HG02588 (cell line): Measurements from ENCODE around the gene LDHD.
"Not testable (repeated sequence)": the region's sequence is repeated elsewhere in the genome, so short reads cannot be mapped to it uniquely, and the experiment has no call there.

Source experiments
- ATAC-seq: cut with Tn5 transposase; IDR thresholded peaks from one replicate; pipeline ENCODE4 v1.9.1; 2021; ENCODE audit warnings: mild to moderate bottlenecking, moderate library complexity; ENCODE audit not compliant: unreplicated experiment

Gene LDHD

DNA sequence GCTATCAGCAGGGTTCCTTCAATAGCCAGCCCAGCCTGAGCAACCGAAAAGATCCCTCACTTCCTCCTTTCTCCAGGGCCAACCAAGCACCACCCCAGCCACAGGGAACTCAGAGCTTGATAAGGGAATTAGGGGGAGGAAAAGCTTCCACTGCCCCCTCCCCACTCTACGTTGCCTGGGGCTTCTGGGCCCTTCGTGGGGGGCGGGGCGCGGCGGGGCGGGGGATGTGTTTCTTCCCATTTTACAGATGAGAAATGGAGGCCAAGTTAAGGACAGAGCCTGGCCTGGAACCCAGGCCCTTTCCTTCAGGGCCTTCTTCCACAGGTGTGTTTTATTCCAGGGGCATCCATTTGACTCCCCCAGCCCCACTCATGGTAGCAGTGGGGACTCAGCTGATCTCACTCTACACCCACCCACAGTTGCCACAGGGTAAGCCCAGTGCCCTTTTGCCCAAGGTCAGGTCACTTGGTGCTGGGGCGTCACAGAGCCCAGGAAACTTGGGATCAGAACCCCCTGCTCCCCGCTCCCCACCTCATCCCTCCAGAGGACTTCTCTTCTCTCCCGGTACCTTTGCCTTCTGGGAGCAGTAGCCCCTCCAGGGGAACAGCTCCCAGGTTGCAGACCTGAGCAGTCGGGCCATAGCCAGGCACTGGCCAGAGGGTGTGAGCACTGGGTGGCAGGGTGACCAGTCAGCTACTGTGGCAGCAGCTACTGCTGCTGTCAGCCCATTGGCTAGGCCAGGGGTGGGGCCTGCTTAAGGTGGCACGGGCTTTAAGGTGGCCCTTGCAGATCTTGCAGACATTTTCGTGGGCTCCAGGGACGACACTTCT lies at the start of gene LDHD:
Gene LDHD, minus strand, starts transcription at position 700 of the 830 bp plus-strand sequence. Its CDS starts 60 bp downstream, at position 640.
- no peak for ATAC-seq

DNA sequence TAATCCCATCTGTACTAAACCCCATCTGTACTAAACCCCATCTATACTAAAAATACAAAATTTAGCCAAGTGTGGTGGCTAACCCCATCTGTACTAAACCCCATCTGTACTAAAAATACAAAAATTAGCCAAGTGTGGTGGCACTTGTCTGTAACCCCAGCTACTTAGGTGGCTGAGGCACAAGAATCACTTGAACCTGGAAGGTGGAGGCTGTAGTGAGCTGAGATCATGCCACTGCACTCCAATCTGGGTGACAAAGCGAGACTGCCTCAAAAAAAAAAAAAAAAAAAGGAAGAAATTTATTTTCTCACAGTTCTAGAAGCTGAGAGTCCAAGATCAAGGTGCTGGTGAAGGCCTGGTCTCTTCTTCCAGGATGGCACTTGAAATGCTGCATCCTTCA lies 43.8 kb upstream of the LDHD start:
- no peak for ATAC-seq

DNA sequence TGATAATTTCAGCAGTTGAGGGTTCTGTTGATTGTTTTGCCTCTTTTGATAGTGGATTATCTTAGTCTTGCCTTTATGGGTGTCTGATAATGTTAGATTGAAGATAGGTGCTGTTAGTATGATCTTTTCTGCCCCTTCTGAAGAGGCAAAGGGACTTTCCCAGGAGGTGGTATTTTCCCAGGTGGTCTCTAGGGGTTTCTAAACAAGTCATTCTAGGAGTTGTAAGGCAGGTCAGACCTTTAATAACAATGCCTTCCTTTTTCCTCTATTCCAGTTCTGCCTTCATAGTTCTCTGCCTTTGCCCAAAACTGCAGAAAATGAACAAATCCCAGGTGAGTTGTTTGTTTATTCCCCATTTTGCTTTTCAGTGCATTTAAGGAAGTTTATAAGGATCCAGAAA lies 36.1 kb upstream of the LDHD start:
- ATAC-seq = no peak

DNA sequence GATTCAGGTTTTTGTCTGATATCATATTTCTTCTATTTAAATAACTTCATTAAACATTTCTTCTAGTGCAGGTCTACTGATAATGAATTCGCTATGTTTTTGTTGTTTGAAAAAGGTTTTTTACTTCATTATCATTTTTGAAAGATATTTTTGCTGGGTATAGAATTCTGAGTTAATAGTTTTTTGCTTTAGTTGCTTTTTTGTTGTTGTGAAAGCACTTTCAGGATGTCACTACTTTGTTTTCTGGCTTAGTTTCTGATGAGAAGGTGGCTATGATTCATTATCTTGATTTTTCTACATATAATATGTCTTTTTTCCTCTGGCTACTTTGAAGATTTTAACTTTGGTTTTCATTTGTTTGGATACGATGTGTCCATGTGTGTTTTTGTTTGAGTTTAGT lies 35.2 kb upstream of the LDHD start:
- ATAC-seq = no peak

DNA sequence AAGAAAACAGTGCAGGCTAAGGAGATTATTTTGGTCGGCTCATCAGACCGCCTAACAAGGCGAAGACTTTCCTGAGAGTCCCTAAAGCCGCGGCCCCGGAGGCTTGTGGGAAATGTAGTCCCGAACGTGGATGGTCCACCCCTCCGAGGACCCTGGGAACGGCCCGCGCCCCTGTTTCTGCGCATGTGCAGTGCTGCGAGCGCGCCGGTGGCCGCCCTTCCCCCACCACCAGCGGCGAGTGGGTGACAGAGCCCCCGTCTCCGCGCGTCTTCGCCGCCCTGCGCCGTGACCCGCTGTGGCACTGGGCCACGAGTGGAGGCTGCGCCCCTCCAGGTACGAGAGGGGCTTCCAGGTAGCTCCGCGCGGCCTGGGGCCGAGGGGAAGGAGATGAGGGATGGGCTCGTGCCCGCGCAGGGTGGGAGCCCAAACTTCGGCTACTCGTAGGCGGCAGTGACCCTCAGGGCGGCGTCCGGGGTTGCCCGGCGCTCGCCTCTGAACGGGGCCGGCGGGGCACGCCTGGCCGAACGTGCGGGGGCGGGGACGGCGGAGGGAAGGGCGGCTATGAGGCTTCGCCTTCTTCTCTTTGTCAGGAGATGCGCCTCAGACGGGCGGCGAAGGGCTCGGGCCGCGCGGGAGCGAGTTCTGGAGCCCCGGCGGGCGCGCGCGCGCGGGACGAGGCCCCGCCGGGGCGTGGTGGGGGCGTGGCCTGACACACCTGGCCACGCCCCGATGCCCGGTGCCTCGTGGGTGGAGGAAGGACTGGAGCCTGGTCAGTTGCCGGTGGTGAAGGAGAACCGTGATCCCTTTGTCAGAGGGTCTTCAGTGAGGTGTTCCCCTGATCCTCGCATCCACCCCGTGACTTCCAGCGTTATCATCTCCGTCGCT lies 32.0 kb upstream of the LDHD start, which contains the start of gene ZFP1:
Gene ZFP1, plus strand, starts transcription at position 214 of the 885 bp plus-strand sequence. CDS start 4,428 bp downstream, outside the sequence.
- ATAC-seq = peak; percentile 86

DNA sequence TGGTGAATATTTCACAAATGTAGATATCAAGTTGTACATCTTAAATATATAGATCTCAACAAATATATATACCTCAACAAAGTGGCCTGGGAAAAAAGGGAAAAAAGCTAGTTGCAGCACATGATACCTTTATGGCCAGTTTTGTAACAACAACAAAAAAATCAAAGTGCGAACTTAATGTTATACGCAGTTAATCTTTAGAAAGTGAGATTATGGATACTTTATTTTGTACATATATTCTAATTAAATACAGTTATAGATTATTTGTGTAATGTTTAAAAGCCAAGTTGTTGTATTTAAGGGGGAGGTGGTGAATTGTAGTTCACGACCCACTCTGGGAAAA lies 31.4 kb upstream of the LDHD start:
- no peak for ATAC-seq

DNA sequence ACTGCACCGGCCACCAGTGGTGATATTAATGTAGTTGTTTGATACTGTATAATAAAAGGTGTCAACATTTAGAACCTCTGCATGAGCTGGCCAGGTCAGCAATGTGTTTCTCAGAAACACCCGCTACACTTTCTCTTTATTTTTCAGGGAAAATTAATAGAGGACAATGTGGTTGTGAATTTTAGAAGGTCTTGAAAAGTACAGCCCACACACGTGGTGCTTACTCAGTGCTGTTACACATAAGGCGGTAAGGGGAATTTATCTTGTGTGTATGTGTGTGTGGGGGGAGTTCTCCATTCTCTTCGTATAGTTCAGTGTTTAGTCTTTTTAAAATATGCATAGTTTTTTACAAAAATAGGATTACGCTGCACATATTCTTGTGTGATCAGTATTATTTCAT lies 27.4 kb upstream of the LDHD start:
- ATAC-seq = no peak

DNA sequence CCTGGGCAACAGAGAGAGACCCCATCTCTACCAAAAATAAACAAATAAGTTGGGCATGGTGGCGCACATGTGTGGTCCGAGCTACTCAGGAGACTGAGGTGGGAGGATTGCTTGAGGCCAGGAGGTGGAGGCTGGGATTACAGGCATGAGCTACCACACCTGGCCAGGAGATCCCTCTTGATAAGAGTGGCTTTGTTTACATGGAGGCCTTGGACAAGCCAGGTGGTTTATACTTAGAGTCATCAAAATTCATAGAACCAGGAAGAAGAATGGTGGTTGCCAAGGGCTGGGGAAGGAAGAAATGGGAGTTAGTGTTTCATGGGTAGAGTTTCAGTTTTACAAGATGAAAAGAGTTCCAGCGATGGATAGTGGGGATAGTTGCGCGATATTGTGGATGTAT lies 22.9 kb upstream of the LDHD start:
- ATAC-seq = no peak

DNA sequence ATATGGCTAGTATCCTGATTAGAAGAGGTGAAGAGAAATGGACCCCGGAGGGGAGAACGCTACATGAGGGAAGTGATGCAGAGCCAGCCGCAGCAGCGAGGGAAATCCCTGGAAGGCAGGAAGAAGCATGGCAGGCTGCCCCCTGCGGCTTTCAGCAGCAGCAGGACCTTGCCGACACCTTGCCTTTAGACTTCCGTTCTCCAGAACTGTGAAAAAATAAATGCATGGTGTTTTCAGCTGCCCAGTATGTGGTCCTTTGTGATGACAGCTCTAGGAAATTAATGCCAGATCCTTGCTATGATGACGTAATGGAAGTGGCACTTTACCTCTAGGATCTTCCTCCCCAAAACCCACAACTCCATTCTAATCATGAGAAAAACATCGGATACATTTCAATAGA lies 22.1 kb upstream of the LDHD start:
- no peak for ATAC-seq

DNA sequence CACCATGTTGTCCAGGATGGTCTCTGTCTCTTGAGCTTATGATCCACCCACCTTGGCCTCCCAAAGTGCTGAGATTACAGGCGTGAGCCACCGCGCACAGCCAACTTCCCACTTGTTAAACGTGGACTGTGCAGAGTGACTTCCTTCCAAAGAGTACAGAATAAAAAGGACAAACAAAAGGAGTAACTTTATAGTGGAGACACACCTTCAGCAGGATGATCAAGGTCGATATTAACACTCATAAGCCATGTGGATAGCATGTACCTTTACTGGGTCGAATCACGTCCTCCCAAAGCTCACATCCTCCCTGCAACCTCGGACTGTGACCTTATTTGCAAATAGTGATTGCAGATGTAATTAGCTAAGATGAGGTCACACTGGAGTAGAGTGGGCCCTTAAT lies 21.7 kb upstream of the LDHD start:
- no peak for ATAC-seq

DNA sequence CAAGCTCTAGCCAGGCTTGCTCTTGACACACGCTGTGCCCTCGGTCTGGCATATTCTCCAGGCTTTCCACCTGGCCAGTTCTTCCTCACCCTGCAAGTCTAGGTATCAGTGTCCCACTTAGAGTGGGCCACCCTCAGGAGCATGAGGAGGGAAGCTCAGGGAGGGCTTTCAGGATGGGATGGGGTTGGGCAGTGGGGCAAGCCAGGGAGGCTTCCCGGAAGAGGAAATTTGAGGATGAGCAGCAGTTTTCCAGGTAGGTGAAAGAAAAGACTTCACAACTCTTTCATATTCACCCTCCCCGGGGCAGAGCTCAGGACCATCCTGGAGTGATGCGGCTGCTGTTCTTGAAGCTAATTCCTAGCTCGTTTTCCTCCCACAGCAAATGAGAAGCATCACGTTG lies 14.5 kb upstream of the LDHD start:
- no peak for ATAC-seq

DNA sequence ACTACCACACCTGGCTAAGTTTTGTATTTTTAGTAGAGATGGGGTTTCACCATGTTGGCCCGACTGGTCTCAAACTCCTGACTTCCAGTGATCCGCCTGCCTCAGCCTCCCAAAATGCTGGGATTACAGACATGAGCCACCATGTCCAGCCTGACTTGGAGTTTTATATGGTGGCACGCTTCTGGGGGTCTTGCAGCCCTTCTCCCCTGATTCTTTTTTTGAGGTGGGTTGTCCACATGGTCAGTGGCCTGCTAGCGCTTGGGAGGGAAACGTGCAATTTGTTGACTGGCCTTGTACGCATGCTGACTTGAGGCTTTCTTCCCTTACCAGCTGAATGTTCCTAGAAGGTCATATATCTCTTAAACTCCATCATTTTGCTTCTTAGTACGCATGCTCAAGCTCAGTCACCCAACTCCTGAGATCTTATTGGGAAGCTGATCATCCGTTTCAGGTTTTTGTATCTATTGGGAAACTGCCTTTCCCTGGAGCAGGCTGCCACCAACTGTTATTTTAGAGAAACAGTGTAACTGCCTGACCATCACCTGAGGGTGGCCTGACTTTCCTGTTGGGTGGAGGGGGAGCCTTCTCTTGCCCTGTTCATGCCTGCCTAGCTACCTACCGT lies 13.7 kb upstream of the LDHD start:
- no peak for ATAC-seq

DNA sequence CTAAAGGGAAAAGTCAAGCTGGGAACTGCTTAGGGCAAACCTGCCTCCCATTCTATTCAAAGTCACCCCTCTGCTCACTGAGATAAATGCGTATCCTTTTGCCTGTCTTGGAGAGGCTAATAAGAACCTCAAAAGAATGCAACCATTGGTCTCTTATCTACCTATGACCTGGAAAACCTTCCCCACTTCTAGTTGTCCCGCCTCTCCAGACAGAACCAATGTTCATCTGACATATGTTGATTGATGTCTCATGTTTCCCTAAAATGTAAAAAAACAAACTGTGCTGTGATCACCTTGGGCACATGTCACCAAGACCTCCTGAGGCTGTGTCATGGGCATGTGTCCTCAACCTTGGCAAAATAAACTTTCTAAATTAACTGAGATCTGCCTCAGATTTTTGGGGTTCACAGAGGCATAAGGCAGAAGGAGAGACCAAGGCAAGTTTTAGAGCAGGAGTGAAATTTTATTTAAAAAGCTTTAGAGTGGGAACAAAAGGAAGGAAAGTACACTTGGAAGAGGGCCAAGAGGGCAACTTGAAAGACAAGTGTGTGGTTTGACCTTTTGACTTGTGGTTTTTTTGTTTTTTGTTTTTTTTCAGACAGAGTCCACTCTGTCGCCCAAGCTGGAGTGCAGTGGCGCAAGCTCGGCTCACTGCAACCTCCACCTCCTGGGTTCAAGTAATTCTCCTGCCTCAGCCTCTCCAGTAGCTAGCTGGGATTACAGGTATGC lies 13.0 kb upstream of the LDHD start:
- not testable (repeated sequence) for ATAC-seq

DNA sequence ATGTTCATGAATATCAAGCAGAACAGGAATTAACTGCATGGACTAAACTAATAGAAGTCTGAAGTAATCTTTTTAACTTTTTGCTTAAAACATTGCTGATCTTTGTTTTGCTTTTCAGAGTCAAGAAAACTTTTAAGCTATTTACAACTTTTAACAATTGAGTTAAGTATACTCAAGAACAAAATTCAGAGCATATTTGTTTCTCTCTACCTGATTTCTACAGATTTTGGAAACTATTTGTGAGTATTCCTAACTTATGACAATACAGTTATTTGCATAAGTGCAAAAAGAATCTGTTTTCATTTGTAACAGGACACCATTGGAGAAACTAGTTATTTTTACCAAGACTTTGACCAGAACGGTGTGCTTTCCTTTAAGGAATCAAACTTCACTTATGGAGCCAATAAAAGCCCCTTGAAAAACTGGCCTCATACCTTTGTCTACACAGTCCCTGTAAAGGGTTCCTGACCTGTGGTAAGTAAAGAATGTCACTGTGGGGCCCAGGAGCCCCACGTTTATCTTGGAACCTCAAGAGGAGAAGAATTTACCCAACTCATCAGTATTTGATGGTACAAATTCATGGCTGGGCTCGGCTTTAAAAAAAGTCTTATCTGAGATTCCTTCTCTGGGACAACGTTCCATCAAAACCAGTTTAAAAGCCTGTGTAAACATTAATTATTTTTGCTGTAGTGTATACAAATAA lies 11.3 kb upstream of the LDHD start:
- ATAC-seq = no peak

DNA sequence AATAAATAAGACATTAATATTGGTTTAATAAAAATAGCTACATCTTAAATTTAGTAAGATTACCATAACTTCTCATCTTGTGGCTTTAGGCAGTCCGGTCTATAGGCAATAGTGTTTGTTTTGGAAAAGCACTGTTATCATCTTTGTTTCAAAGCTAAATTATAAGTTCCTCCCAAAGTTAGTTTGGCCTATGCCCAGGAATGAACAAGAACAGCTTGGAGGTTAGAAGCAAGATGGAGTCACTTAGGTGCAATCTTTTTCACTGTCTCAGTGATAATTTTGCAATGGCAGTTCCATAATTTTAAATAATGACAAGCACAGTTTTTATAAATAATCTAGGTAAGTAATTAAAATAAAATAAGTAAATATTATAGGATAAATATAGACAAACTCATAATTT lies 6.0 kb upstream of the LDHD start:
- ATAC-seq = no peak

DNA sequence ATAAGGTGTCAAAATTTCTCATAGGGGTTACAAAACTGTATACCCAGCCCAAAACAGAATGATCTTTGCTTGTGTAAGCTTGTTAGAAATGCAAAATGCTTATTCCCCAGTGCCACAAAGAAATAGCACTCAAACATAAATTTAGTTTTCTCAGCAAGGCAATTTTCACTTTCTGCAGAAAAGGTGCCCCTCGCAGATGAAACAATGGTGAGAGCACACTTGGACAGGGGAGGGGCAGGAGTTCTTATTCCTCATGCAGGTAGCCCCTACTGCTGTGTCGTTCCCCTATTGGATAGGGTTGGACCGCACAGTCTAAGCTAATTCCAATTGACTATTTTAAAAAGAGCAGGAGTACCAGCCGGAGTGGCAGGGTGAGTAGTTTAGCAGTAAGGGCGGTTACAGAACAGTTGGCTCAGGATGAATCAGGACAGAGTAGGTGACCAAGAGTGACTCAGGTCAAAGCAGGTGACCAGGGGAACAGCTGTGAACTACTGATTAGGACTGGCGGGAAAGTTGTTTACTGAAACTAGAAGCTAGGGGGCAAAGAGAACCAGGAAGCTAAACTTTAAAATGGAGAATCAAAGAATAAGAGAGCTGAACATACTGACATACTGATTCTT lies 5.5 kb upstream of the LDHD start:
- ATAC-seq = no peak

DNA sequence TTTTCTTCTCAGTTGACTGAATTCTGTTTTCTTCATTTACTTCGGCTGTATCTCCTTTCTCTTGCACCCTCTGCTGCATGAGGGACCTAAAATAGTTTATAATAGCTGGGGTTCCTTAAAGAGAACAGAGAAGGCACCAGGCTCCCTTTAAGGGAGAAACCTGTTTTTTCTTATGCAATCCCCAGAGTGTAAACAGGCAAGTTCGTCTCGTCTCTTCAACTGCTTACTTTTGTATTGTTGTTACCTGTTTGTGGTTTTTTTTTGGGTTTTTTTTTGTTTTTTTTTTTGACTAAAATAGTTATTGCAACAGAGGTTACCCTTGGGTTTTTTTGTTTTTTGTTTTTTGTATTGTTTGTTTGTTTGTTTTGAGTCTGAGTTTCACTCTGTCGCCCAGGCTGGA lies 3.7 kb upstream of the LDHD start:
- ATAC-seq = no peak

DNA sequence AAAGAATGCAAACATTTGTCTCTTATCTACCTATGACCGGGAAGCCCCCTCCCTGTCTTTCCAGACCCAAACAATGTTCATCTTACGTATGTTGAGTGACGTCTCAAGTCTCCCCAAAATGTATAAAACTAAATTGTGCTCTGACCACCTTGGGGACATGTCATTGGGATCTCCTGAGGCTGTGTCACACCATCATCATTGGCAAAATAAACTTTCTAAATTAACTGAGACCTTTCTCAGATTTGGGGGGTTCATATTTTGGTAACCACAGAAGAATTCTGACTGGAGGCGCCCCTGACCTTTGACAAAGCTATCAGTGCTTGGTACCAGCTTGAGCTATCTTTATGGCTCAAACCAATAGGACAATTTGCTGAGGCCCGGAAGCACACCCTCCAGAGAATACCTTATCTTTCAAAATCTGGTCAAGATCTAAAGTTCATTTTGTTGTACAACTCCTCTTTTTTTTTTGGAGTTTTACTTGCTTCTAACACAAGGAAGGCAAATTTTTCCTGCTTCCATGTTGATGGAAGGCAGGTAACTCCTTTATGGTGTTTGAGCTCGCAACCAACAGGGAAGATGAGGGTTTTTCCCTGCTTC lies 2.5 kb upstream of the LDHD start:
- ATAC-seq = no peak

DNA sequence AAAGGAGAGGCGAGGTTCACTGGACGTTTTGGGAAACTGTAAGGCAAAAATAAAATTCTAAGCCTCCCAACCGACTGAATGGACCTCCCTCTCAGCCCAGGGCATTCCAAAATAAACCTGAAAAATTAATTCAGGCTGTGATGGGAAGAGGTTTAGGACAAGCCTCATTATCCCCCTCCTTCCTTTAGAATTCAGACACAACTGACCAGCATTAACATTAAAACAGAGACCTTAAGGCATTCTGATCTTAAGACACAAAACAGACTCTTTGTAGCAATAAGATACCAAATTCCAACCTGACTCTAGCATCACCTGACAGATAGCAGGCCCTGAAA lies 298 bp upstream of the LDHD start:
- ATAC-seq = no peak
